GM23338 (cell line): ENCODE measurements around the gene EGLN2. TPM values are rescaled to one million over a fixed set of nuclear protein-coding genes. Genes with fewer than 3 reads are reported as not detected.
A peak's percentile ranks its signal among the peaks of the same experiment; 100 is the strongest.

Source experiments
- ATAC-seq: fragments of 200-7000 bp; cut with Tn5 transposase; 3 replicates; pipeline ENCODE4 v1.9.1; 2020
- DNase-seq: peaks from one replicate; pipeline ENCODE4 v3.0.0-alpha.2; 2015; ENCODE audit warnings: low spot score
- H2AFZ ChIP-seq: fragments of 200-600 bp; sonication (generic); 2 replicates; pipeline ENCODE4 v1.8.0; 2016; ENCODE audit warnings: antibody characterized with exemption, mild to moderate bottlenecking, moderate library complexity
- H3F3A ChIP-seq: fragments of 200-600 bp; sonication (generic); replicated peaks from 2 replicates; pipeline ENCODE4 v1.8.0; 2017; ENCODE audit warnings: antibody characterized with exemption, mixed run types, low read depth
- H3K27ac ChIP-seq: fragments of 200-600 bp; sonication (generic); 2 replicates; pipeline ENCODE4 v1.6.1; 2016; ENCODE audit warnings: low read depth
- H3K27me3 ChIP-seq: fragments of 200-600 bp; sonication (generic); 2 replicates; pipeline ENCODE4 v1.8.0; 2016; ENCODE audit warnings: mild to moderate bottlenecking, mixed run types, moderate library complexity; ENCODE audit not compliant: insufficient read depth
- H3K36me3 ChIP-seq: fragments of 200-600 bp; sonication (generic); 2 replicates; pipeline ENCODE4 v1.8.0; 2016; ENCODE audit warnings: mild to moderate bottlenecking; ENCODE audit not compliant: insufficient read depth
- H3K4me1 ChIP-seq: fragments of 200-600 bp; sonication (generic); 2 replicates; pipeline ENCODE4 v1.8.0; 2016; ENCODE audit warnings: mild to moderate bottlenecking, moderate library complexity; ENCODE audit not compliant: insufficient read depth
- H3K4me2 ChIP-seq: fragments of 200-600 bp; sonication (generic); 2 replicates; pipeline ENCODE4 v1.7.1; 2017; ENCODE audit warnings: mixed run types
- H3K4me3 ChIP-seq: fragments of 200-600 bp; sonication (generic); 2 replicates; pipeline ENCODE4 v1.6.1; 2016; ENCODE audit warnings: mixed run types
- H3K79me2 ChIP-seq: fragments of 200-600 bp; sonication (generic); replicated peaks from 2 replicates; pipeline ENCODE4 v1.8.0; 2017; ENCODE audit warnings: mild to moderate bottlenecking; ENCODE audit not compliant: insufficient read depth
- H3K9me2 ChIP-seq: fragments of 200-600 bp; sonication (generic); 2 replicates; pipeline ENCODE4 v1.8.0; 2017; ENCODE audit not compliant: insufficient read depth
- H4K20me1 ChIP-seq: fragments of 200-600 bp; sonication (generic); replicated peaks from 2 replicates; pipeline ENCODE4 v1.8.0; 2017; ENCODE audit warnings: mild to moderate bottlenecking; ENCODE audit not compliant: insufficient read depth
- H3K27ac Mint-ChIP-seq: 2 replicates; pipeline ENCODE4 v1.8.0; 2020; ENCODE audit warnings: inconsistent platforms, mild to moderate bottlenecking, moderate library complexity, mixed read lengths
- H3K27me3 Mint-ChIP-seq: 3 replicates; pipeline ENCODE4 v1.8.0; 2022; ENCODE audit warnings: low read depth, mild to moderate bottlenecking, moderate library complexity, mixed read lengths, inconsistent platforms; ENCODE audit not compliant: insufficient read depth, poor library complexity
- H3K36me3 Mint-ChIP-seq: 3 replicates; pipeline ENCODE4 v1.8.0; 2021; ENCODE audit warnings: low read depth, mild to moderate bottlenecking, inconsistent platforms, moderate library complexity, mixed read lengths
- H3K4me1 Mint-ChIP-seq: 3 replicates; pipeline ENCODE4 v1.8.0; 2020; ENCODE audit warnings: mild to moderate bottlenecking, inconsistent platforms, mixed read lengths
- H3K4me3 Mint-ChIP-seq: 3 replicates; pipeline ENCODE4 v1.8.0; 2021; ENCODE audit warnings: moderate library complexity, mild to moderate bottlenecking, inconsistent platforms, mixed read lengths
- H3K9me3 Mint-ChIP-seq: 3 replicates; pipeline ENCODE4 v1.8.0; 2020; ENCODE audit warnings: moderate library complexity, mild to moderate bottlenecking, inconsistent platforms, mixed read lengths
- CREB1 ChIP-seq: fragments of 250-450 bp; sonication (Bioruptor Pico); IDR thresholded peaks from 2 replicates; pipeline ENCODE4 v1.5.0; 2020; ENCODE audit warnings: low read depth, mild to moderate bottlenecking, moderate library complexity
- EZH2 ChIP-seq: fragments of 200-600 bp; sonication (generic); IDR thresholded peaks from one replicate; pipeline ENCODE4 v1.8.0; 2017; ENCODE audit warnings: antibody characterized with exemption, mild to moderate bottlenecking, low read depth; ENCODE audit not compliant: unreplicated experiment
- EZH2phosphoT487 ChIP-seq: fragments of 200-600 bp; sonication (generic); IDR thresholded peaks from one replicate; pipeline ENCODE4 v1.8.1; 2018; ENCODE audit warnings: antibody characterized with exemption; ENCODE audit not compliant: unreplicated experiment
- JUNB ChIP-seq: IDR thresholded peaks from one replicate; pipeline ENCODE4 v1.6.1; 2016; ENCODE audit warnings: antibody characterized with exemption; ENCODE audit not compliant: unreplicated experiment
- NANOG ChIP-seq: IDR thresholded peaks from 2 replicates; pipeline ENCODE4 v1.6.1; 2016; ENCODE audit warnings: antibody characterized with exemption, borderline replicate concordance
- POLR2AphosphoS5 ChIP-seq: IDR thresholded peaks from 2 replicates; pipeline ENCODE4 v1.6.1; 2016; ENCODE audit warnings: antibody characterized with exemption, low read depth
- STAT1 ChIP-seq: IDR thresholded peaks from one replicate; pipeline ENCODE4 v1.6.1; 2016; ENCODE audit warnings: antibody characterized with exemption; ENCODE audit not compliant: unreplicated experiment
- ZNF114 ChIP-seq: fragments of 250-450 bp; sonication (Bioruptor Pico); IDR thresholded peaks from 2 replicates; pipeline ENCODE4 v1.5.0; 2020; ENCODE audit warnings: mild to moderate bottlenecking, moderate library complexity
- ZNF331 ChIP-seq: fragments of 250-450 bp; sonication (Bioruptor Pico); IDR thresholded peaks from 2 replicates; pipeline ENCODE4 v1.5.0; 2020; ENCODE audit warnings: low read depth, mild to moderate bottlenecking, moderate library complexity
- polyA plus RNA-seq: library from polyadenylated mRNA; unstranded; fragments of >200 nt; fragmentation: Nextera tagmentation; extraction: Ambion mirVana; gene quantifications from 2 replicates; pipeline ENCODE4 v1.2.1, GENCODE V29; 2016
- total RNA-seq: library from RNA; depleted of rRNA; stranded (reverse); fragments of >200 nt; shearing (Covaris generic); gene quantifications from 2 replicates; pipeline ENCODE4 v1.2.3, GENCODE V29; 2014
- TF ChIP-seq, protein P1 (sequence below): fragments of 250-450 bp; sonication (Bioruptor Pico); IDR thresholded peaks from 2 replicates; pipeline ENCODE4 v1.5.0; 2020; ENCODE audit warnings: mild to moderate bottlenecking, moderate library complexity
- TF ChIP-seq, protein P2 (sequence below): IDR thresholded peaks from 2 replicates; pipeline ENCODE4 v1.6.1; 2016; ENCODE audit warnings: antibody characterized with exemption
- TF ChIP-seq, protein P3 (sequence below), 2 experiments: fragments of 200-600 bp in 1 of 2; sonication (generic) in 1 of 2; conservative IDR thresholded peaks; 2 replicates each; pipeline versions ENCODE4 v1.5.1 to v1.6.1; 2016 to 2017; ENCODE audit warnings: antibody characterized with exemption in 2 of 2, low read depth in 2 of 2, mild to moderate bottlenecking in 2 of 2, moderate library complexity in 1 of 2
- TF ChIP-seq, protein P4 (sequence below): IDR thresholded peaks from one replicate; pipeline ENCODE4 v1.6.1; 2018; ENCODE audit warnings: antibody characterized with exemption; ENCODE audit not compliant: unreplicated experiment

Gene EGLN2
- total and polyA plus RNA-seq, 2 experiments from 2014 or later = 59.9 to 118 TPM

DNA sequence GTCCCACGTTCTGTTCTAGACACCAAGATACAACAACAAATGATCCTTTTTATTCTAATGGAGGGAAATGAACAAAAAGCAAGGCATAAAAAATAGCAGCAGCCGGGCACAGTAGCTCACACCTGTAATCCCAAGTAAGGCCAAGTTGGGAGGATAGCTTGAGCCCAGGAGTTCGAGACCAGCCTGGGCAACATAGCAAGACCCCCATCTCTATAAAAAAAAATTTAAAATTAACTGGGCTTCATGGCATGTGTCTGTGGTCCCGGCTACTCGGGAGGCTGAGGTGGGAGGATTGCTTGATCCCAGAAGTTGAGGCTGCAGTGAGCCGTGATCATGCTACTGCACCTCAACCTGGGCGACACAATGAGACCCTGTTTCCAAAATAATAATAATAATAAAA lies 22.6 kb upstream of the EGLN2 start:
- Mint-ChIP-seq H3K9me3 (peaks cover 1% of the 10 kb centered on the region), H3K4me1 (peaks cover 20% of the 10 kb centered on the region), H3K27me3 (peaks cover 17% of the 10 kb centered on the region), H3K36me3 (peaks cover 6% of the 10 kb centered on the region; the same call in 2 of the 3 replicates), H3K4me3 (peak overlapping the region; percentile 79; the same call in 2 of the 3 replicates), H3K27ac (no peak overlapping the region)
- Histone ChIP-seq H3K4me2 (peak overlapping the region; percentile 73), H3K79me2 (peaks cover 5% of the 10 kb centered on the region), H3K4me3 (peak overlapping the region; percentile 54; the same call in 1 of the 2 replicates), H3K9me2 (no peaks in the 10 kb centered on the region), H2AFZ (no peak overlapping the region), H3K4me1 (peaks cover 11% of the 10 kb centered on the region), H3F3A (peaks cover 5% of the 10 kb centered on the region; the same call in 1 of the 2 replicates), H3K27ac (peak overlapping the region; percentile 100), H3K27me3 (no peaks in the 10 kb centered on the region), H4K20me1 (no peaks in the 10 kb centered on the region), H3K36me3 (no peaks in the 10 kb centered on the region)
- no peak for ATAC-seq
- TF ChIP-seq POLR2AphosphoS5 (no peak), NANOG (no peak), STAT1 (no peak), ZNF114 (no peak), ZNF331 (CRISPR knock-in tag) (no peak), JUNB (no peak), EZH2phosphoT487 (no peak), EZH2 (no peak), CREB1 (CRISPR knock-in tag) (no peak)
- TF ChIP-seq, protein P1, sequence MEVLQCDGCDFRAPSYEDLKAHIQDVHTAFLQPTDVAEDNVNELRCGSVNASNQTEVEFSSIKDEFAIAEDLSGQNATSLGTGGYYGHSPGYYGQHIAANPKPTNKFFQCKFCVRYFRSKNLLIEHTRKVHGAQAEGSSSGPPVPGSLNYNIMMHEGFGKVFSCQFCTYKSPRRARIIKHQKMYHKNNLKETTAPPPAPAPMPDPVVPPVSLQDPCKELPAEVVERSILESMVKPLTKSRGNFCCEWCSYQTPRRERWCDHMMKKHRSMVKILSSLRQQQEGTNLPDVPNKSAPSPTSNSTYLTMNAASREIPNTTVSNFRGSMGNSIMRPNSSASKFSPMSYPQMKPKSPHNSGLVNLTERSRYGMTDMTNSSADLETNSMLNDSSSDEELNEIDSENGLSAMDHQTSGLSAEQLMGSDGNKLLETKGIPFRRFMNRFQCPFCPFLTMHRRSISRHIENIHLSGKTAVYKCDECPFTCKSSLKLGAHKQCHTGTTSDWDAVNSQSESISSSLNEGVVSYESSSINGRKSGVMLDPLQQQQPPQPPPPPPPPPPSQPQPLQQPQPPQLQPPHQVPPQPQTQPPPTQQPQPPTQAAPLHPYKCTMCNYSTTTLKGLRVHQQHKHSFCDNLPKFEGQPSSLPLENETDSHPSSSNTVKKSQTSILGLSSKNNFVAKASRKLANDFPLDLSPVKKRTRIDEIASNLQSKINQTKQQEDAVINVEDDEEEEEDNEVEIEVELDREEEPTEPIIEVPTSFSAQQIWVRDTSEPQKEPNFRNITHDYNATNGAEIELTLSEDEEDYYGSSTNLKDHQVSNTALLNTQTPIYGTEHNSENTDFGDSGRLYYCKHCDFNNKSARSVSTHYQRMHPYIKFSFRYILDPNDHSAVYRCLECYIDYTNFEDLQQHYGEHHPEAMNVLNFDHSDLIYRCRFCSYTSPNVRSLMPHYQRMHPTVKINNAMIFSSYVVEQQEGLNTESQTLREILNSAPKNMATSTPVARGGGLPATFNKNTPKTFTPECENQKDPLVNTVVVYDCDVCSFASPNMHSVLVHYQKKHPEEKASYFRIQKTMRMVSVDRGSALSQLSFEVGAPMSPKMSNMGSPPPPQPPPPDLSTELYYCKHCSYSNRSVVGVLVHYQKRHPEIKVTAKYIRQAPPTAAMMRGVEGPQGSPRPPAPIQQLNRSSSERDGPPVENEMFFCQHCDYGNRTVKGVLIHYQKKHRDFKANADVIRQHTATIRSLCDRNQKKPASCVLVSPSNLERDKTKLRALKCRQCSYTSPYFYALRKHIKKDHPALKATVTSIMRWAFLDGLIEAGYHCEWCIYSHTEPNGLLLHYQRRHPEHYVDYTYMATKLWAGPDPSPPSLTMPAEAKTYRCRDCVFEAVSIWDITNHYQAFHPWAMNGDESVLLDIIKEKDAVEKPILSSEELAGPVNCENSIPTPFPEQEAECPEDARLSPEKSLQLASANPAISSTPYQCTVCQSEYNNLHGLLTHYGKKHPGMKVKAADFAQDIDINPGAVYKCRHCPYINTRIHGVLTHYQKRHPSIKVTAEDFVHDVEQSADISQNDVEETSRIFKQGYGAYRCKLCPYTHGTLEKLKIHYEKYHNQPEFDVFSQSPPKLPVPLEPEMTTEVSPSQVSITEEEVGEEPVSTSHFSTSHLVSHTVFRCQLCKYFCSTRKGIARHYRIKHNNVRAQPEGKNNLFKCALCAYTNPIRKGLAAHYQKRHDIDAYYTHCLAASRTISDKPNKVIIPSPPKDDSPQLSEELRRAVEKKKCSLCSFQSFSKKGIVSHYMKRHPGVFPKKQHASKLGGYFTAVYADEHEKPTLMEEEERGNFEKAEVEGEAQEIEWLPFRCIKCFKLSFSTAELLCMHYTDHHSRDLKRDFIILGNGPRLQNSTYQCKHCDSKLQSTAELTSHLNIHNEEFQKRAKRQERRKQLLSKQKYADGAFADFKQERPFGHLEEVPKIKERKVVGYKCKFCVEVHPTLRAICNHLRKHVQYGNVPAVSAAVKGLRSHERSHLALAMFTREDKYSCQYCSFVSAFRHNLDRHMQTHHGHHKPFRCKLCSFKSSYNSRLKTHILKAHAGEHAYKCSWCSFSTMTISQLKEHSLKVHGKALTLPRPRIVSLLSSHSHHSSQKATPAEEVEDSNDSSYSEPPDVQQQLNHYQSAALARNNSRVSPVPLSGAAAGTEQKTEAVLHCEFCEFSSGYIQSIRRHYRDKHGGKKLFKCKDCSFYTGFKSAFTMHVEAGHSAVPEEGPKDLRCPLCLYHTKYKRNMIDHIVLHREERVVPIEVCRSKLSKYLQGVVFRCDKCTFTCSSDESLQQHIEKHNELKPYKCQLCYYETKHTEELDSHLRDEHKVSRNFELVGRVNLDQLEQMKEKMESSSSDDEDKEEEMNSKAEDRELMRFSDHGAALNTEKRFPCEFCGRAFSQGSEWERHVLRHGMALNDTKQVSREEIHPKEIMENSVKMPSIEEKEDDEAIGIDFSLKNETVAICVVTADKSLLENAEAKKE (CRISPR knock-in tag) = no peak
- TF ChIP-seq, protein P2, sequence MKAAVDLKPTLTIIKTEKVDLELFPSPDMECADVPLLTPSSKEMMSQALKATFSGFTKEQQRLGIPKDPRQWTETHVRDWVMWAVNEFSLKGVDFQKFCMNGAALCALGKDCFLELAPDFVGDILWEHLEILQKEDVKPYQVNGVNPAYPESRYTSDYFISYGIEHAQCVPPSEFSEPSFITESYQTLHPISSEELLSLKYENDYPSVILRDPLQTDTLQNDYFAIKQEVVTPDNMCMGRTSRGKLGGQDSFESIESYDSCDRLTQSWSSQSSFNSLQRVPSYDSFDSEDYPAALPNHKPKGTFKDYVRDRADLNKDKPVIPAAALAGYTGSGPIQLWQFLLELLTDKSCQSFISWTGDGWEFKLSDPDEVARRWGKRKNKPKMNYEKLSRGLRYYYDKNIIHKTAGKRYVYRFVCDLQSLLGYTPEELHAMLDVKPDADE = no peak
- TF ChIP-seq, protein P3, sequence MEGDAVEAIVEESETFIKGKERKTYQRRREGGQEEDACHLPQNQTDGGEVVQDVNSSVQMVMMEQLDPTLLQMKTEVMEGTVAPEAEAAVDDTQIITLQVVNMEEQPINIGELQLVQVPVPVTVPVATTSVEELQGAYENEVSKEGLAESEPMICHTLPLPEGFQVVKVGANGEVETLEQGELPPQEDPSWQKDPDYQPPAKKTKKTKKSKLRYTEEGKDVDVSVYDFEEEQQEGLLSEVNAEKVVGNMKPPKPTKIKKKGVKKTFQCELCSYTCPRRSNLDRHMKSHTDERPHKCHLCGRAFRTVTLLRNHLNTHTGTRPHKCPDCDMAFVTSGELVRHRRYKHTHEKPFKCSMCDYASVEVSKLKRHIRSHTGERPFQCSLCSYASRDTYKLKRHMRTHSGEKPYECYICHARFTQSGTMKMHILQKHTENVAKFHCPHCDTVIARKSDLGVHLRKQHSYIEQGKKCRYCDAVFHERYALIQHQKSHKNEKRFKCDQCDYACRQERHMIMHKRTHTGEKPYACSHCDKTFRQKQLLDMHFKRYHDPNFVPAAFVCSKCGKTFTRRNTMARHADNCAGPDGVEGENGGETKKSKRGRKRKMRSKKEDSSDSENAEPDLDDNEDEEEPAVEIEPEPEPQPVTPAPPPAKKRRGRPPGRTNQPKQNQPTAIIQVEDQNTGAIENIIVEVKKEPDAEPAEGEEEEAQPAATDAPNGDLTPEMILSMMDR (conservative IDR thresholded peaks at IDR 0.05; ENCODE audit: low read depth in 2 of 2) = no peak
- TF ChIP-seq, protein P4, sequence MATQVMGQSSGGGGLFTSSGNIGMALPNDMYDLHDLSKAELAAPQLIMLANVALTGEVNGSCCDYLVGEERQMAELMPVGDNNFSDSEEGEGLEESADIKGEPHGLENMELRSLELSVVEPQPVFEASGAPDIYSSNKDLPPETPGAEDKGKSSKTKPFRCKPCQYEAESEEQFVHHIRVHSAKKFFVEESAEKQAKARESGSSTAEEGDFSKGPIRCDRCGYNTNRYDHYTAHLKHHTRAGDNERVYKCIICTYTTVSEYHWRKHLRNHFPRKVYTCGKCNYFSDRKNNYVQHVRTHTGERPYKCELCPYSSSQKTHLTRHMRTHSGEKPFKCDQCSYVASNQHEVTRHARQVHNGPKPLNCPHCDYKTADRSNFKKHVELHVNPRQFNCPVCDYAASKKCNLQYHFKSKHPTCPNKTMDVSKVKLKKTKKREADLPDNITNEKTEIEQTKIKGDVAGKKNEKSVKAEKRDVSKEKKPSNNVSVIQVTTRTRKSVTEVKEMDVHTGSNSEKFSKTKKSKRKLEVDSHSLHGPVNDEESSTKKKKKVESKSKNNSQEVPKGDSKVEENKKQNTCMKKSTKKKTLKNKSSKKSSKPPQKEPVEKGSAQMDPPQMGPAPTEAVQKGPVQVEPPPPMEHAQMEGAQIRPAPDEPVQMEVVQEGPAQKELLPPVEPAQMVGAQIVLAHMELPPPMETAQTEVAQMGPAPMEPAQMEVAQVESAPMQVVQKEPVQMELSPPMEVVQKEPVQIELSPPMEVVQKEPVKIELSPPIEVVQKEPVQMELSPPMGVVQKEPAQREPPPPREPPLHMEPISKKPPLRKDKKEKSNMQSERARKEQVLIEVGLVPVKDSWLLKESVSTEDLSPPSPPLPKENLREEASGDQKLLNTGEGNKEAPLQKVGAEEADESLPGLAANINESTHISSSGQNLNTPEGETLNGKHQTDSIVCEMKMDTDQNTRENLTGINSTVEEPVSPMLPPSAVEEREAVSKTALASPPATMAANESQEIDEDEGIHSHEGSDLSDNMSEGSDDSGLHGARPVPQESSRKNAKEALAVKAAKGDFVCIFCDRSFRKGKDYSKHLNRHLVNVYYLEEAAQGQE = no peak
- no peak for DNase-seq
